Islet of Langerhans (tissue), 1 donor: ENCODE data around the gene DHRS1.
"Not testable (repeated sequence)": the region's sequence is repeated elsewhere in the genome, so short reads cannot be mapped to it uniquely, and the experiment has no call there.

Experiments used
- FAIRE-seq: peaks from one replicate; lab custom pipeline; 2011; peaks lifted over from hg19 to GRCh38; lab: Jason Lieb, UNC

Gene DHRS1

GRCh38 chr14:24327914-24328313, 28.3 kb upstream of the DHRS1 start:
- not testable (repeated sequence) for FAIRE-seq

GRCh38 chr14:24327303-24327702, 27.7 kb upstream of the DHRS1 start:
- no peak for FAIRE-seq

GRCh38 chr14:24325963-24326362, 26.4 kb upstream of the DHRS1 start:
- FAIRE-seq = no peak

GRCh38 chr14:24325041-24325530, 25.5 kb upstream of the DHRS1 start:
- FAIRE-seq = no peak

GRCh38 chr14:24324024-24324423, 24.4 kb upstream of the DHRS1 start:
- no peak for FAIRE-seq

GRCh38 chr14:24323341-24323740, 23.8 kb upstream of the DHRS1 start:
- FAIRE-seq = no peak

GRCh38 chr14:24322672-24323071, 23.1 kb upstream of the DHRS1 start:
- no peak for FAIRE-seq

GRCh38 chr14:24321212-24321975, 21.8 kb upstream of the DHRS1 start:
- no peak for FAIRE-seq

- FAIRE-seq = no peak
Measured at GRCh38 chr14:24317141-24317928, 17.8 kb upstream of the DHRS1 start.

- no peak for FAIRE-seq
Measured at GRCh38 chr14:24316597-24316950, 17.0 kb upstream of the DHRS1 start.

- FAIRE-seq = no peak
Measured at GRCh38 chr14:24315807-24316596, 16.4 kb upstream of the DHRS1 start.

- FAIRE-seq = no peak
Measured at GRCh38 chr14:24315243-24315806, 15.7 kb upstream of the DHRS1 start.

- FAIRE-seq = no peak
Measured at GRCh38 chr14:24314377-24315193, 15.0 kb upstream of the DHRS1 start.

- no peak for FAIRE-seq
Measured at GRCh38 chr14:24313913-24314312, 14.3 kb upstream of the DHRS1 start.

- FAIRE-seq = no peak
Measured at GRCh38 chr14:24312736-24313507, 13.3 kb upstream of the DHRS1 start.

- no peak for FAIRE-seq
Measured at GRCh38 chr14:24311837-24312615, 12.4 kb upstream of the DHRS1 start.

GRCh38 chr14:24310646-24311604, 11.3 kb upstream of the DHRS1 start, which contains the start of gene LTB4R:
TSS of gene LTB4R (plus strand) at chr14:24311502. CDS start at chr14:24315652, 4,150 bp downstream.
- FAIRE-seq = no peak

GRCh38 chr14:24310265-24310645, 10.7 kb upstream of the DHRS1 start:
- FAIRE-seq = no peak
